22Rv1 (cell line): ENCODE results near the gene SLC35F3.

ENCODE experiments used
- CTCF ChIP-seq: fragments of 450-650 bp; IDR thresholded peaks from 2 replicates; pipeline ENCODE4 v1.5.1; 2017; ENCODE audit warnings: mild to moderate bottlenecking
- ZFX ChIP-seq: fragments of 450-650 bp; IDR thresholded peaks from 2 replicates; pipeline ENCODE4 v1.6.1; 2017; ENCODE audit warnings: antibody characterized with exemption, borderline replicate concordance

GRCh38 chr1:234091876-234092275, 187.4 kb downstream of the SLC35F3 start:
- no peak for TF ChIP-seq CTCF
- TF ChIP-seq ZFX: no peak
